Testis (tissue), 3 donors: ENCODE results near the gene CLDND2. TPM values are rescaled to one million over a fixed set of nuclear protein-coding genes. Genes with fewer than 3 reads are reported as not detected.

ENCODE experiments used
- DNase-seq: peaks from one replicate; pipeline ENCODE4 v3.0.0-alpha.2; 2019
- H3K27ac ChIP-seq, 2 donors: fragments of 200-600 bp; sonication (generic); one replicate each; pipeline ENCODE4 v1.5.1; 2019
- H3K27me3 ChIP-seq: fragments of 200-600 bp; sonication (generic); one replicate; pipeline ENCODE4 v1.5.1; 2019
- H3K36me3 ChIP-seq: fragments of 200-600 bp; sonication (generic); one replicate; pipeline ENCODE4 v1.5.1; 2017; ENCODE audit warnings: low read depth; ENCODE audit errors: missing control alignments
- H3K4me1 ChIP-seq: fragments of 200-600 bp; sonication (generic); one replicate; pipeline ENCODE4 v1.5.1; 2019
- H3K4me3 ChIP-seq, 2 donors: fragments of 200-600 bp; sonication (generic); one replicate each; pipeline ENCODE4 v1.5.1; 2017 to 2019
- H3K9me3 ChIP-seq: fragments of 200-600 bp; sonication (generic); one replicate; pipeline ENCODE4 v1.5.1; 2017
- POLR2A ChIP-seq: fragments of 450-650 bp; IDR thresholded peaks from one replicate; pipeline ENCODE4 v1.6.1; 2017; ENCODE audit warnings: antibody characterized with exemption, mild to moderate bottlenecking, moderate library complexity
- WGBS, 2 donors: methylation state at CpG; one replicate each; pipeline ENCODE4 v1.1.5; 2018; 5-methylcytosine and 5-hydroxymethylcytosine counted together
- intact Hi-C: fragments of 100-400 bp; cut with DNase I; formaldehyde crosslinking; loops from one replicate; pipeline ENCODE4 v1.15.1; 2023; ENCODE audit warnings: low total_unique reads
- polyA plus RNA-seq: library from polyadenylated mRNA; stranded (reverse); fragments of 350-450 nt; fragmentation: Illumina TruSeq; extraction: RNeasy Lipid Tissue Mini Kit (QIAGEN cat#74804); gene quantifications from one replicate; pipeline ENCODE4 v1.2.3, GENCODE V29; 2014; ENCODE audit warnings: low read depth, low replicate concordance; ENCODE audit not compliant: insufficient read depth
- total RNA-seq, 2 donors: library from RNA; depleted of rRNA; stranded (reverse); fragments of >200 nt; gene quantifications; one replicate each; pipeline ENCODE4 v1.2.3, GENCODE V29; 2016
- TF ChIP-seq, protein P1 (sequence below), 3 experiments: fragments of 450-650 bp in 2 of 3; fragments of 200-600 bp in 1 of 3; sonication (generic) in 1 of 3; IDR thresholded peaks; one replicate each; pipeline ENCODE4 v1.5.1; 2016 to 2019; ENCODE audit warnings: antibody characterized with exemption in 3 of 3, mild to moderate bottlenecking in 2 of 3, moderate library complexity in 1 of 3

CLDND2 gene
- total and polyA plus RNA-seq, 3 donors from 2014 or later = 10.0 to 41.2 (median 26.4) TPM

DNA sequence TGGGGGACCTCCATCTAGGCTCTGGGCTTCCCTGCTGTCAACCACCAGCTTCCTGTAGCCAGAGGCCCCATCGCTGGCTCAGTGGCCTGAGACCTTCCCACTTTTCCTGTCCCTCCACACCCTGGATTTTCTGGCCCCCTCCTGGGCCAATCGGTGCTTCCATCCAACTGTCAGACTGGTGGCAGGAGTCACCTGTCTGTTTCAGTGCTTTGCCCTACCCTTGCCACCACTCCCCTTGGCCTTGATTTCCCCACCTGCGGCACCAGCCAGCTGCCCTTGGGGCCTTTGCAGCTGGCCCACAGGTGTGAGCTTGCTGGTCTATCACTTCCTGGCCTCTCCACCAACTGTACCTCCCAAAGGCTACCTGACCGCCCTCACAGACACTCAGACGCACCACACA, 39.4 kb downstream of the CLDND2 start:
- intact Hi-C loops = no loop called here
- DNase-seq = no peak
- Histone ChIP-seq H3K4me1 (no peaks in the 10 kb centered on the region), H3K9me3 (no peaks in the 10 kb centered on the region), H3K36me3 (no peaks in the 10 kb centered on the region), H3K27me3 (no peaks in the 10 kb centered on the region), H3K4me3 (no peak overlapping the region), H3K27ac (no peak overlapping the region)
- WGBS, 2 donors = 86 to 93% methylated on average over 5 of the region's 5 CpGs
- TF ChIP-seq, protein P1, sequence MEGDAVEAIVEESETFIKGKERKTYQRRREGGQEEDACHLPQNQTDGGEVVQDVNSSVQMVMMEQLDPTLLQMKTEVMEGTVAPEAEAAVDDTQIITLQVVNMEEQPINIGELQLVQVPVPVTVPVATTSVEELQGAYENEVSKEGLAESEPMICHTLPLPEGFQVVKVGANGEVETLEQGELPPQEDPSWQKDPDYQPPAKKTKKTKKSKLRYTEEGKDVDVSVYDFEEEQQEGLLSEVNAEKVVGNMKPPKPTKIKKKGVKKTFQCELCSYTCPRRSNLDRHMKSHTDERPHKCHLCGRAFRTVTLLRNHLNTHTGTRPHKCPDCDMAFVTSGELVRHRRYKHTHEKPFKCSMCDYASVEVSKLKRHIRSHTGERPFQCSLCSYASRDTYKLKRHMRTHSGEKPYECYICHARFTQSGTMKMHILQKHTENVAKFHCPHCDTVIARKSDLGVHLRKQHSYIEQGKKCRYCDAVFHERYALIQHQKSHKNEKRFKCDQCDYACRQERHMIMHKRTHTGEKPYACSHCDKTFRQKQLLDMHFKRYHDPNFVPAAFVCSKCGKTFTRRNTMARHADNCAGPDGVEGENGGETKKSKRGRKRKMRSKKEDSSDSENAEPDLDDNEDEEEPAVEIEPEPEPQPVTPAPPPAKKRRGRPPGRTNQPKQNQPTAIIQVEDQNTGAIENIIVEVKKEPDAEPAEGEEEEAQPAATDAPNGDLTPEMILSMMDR (IDR thresholded peaks at IDR 0.05) = no peak
- no peak for TF ChIP-seq POLR2A

DNA sequence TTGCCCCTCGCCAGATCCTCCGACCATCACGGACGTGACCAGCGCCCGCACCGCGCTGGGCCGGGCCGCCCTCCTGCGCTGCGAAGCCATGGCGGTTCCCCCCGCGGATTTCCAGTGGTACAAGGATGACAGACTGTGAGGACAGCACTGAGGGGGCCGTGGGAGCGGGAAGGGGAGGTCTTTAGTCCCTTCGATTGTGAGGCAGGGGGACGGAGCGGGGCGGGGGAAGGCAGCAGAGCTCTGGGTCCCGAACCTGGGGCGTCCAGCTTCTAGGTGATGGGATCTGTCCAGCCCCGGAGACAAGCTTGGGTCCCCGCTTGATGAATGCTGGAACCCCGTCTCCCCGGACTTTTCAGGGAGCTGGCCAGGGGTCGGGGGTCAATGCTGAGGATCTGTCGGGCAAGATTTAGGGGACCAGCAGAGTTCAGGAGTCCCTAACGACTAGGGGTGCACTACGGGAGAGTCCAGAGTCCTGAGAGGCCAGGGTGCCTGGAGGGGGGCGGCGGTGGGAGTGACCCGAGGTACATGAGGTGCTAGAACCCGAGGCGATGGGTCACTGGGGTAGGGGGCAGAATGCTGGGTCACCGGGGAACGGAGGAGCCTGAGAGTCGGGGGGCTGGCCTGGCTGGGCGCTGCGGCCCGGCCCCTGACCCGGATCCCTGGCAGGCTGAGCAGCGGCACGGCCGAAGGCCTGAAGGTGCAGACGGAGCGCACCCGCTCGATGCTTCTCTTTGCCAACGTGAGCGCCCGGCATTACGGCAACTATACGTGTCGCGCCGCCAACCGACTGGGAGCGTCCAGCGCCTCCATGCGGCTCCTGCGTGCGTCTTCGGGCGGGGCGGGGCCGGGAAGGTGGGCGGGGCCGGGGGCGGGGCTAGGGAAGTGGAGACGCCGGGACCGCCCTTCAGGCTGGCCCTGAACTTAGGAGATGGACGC, 41.5 kb downstream of the CLDND2 start:
- Histone ChIP-seq H3K9me3 (no peaks in the 10 kb centered on the region), H3K4me3 (peak overlapping the region; percentile 39 to 45), H3K36me3 (no peaks in the 10 kb centered on the region), H3K27ac (no peak overlapping the region), H3K27me3 (no peaks in the 10 kb centered on the region), H3K4me1 (no peaks in the 10 kb centered on the region)
- 4 to 14% methylated on average over 36 to 72 of the region's 75 CpGs for WGBS, 2 donors
- intact Hi-C loops = no loop called here
- peak; percentile 77 for DNase-seq
- no peak for TF ChIP-seq POLR2A
- TF ChIP-seq, protein P1 (IDR thresholded peaks at IDR 0.05) = no peak

DNA sequence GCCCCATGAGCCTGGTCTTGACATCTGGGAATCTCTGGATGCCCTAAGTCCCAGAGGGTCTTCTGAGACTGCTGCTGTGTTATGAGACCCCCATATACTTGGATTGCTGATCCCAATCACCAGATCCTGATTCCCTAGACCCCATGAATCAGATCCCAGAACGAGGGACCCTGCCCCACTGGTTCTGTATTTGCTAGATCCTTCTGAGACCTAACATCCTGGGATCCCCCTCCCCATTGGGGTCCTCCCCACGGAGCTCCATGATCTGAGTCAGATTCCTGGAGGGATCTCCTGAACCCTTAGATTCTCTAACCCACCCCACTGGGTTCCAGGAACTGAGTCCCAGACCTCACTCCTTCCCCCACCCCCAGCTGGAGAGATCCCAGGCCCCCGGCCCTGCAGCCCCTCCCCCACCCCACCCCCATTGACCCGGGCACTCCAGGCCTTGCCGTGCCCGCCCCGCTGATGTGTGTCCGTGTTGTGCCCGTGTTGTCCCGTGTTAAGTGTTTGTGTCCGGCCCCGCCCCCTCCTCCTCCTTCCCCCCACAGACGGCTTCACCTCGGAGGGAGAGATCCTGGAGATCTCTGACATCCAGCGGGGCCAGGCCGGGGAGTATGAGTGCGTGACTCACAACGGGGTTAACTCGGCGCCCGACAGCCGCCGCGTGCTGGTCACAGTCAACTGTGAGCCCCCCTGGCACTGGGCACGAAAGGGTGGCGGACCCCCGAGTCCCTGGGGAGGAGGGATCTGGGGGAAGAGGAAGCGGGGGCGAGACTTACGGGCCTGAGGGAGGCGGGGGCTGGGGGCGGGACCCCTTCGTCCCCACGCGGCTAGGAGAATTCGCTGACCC, 42.4 kb downstream of the CLDND2 start:
- WGBS, 2 donors = 30 to 41% methylated on average over 8 to 36 of the region's 36 CpGs
- intact Hi-C loops = no loop called here
- H3K27ac ChIP-seq = no peak overlapping the region
- TF ChIP-seq, protein P1 (IDR thresholded peaks at IDR 0.05) = no peak
- TF ChIP-seq POLR2A = no peak
- H3K27me3 ChIP-seq = no peaks in the 10 kb centered on the region
- no peak for DNase-seq
- no peaks in the 10 kb centered on the region for H3K36me3 ChIP-seq
- no peaks in the 10 kb centered on the region for H3K9me3 ChIP-seq
- H3K4me1 ChIP-seq = no peaks in the 10 kb centered on the region
- H3K4me3 ChIP-seq = peak overlapping the region in 1 of 2 donors; percentile 45

DNA sequence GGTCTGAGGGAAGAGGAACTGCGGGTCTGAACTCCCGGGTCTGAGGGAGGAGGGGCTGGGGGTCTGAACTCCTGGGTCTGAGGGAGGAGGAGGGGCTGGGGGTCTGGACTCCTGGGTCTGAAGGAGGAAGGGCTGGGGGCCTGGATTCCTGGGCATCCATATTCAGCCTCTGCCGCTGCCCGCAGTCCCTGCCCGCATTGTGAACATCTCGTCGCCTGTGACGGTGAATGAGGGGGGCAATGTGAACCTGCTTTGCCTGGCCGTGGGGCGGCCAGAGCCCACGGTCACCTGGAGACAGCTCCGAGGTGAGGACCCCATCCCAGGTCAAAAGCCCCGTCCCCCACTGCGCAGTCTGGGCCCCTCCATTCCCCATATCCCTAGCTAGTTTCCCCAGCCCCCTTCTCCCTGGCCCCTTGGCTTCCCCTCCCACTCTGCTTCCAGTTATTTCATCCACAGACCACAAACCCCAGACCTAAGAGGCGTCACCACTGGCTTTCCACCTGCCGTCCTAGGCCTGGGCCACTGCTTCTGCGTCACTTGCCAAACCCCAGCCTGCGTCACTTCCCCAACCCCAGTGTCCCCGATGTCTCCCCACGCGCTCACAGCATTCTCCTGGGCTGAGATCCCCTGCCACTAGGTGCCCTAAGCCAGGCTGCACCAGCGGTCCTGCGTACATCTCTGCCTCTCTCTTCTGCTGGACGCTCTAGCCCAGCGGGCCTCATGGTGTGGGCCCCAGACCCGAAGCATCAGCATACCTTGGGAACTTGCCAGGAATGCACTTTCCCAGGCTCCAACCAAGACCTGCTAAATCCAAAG, 43.4 kb downstream of the CLDND2 start:
- TF ChIP-seq, protein P1 (IDR thresholded peaks at IDR 0.05) = no peak
- no peak for TF ChIP-seq POLR2A
- no peaks in the 10 kb centered on the region for H3K9me3 ChIP-seq
- no peaks in the 10 kb centered on the region for H3K27me3 ChIP-seq
- intact Hi-C loops = no loop called here
- no peak overlapping the region for H3K27ac ChIP-seq
- peaks cover under 1% of the 10 kb centered on the region for H3K4me1 ChIP-seq
- H3K36me3 ChIP-seq = no peaks in the 10 kb centered on the region
- no peak for DNase-seq
- 74 to 83% methylated on average over 21 to 26 of the region's 26 CpGs for WGBS, 2 donors
- H3K4me3 ChIP-seq = no peak overlapping the region
